Large intestine (tissue), 3 donors: Measurements from ENCODE around the gene EEF2KMT. TPM values are rescaled to one million over a fixed set of nuclear protein-coding genes. Genes with fewer than 3 reads are reported as not detected.

ENCODE experiments used
- DNase-seq, 2 donors: peaks; one replicate each; pipeline versions ENCODE4 v3.0.0 to v3.0.0-alpha.2; 2013
- H3K27ac ChIP-seq: one replicate; pipeline ENCODE4 v1.5.1; 2013; ENCODE audit warnings: low read length
- H3K27me3 ChIP-seq: 2 replicates; pipeline ENCODE4 v1.6.1; 2013; ENCODE audit warnings: low read length; ENCODE audit not compliant: control insufficient read depth, insufficient read depth
- H3K36me3 ChIP-seq: 2 replicates; pipeline ENCODE4 v1.6.1; 2013; ENCODE audit warnings: low read length; ENCODE audit not compliant: control insufficient read depth, insufficient read depth
- H3K4me1 ChIP-seq: one replicate; pipeline ENCODE4 v1.6.1; 2013; ENCODE audit warnings: low read length; ENCODE audit not compliant: control insufficient read depth, insufficient read depth
- H3K4me3 ChIP-seq: one replicate; pipeline ENCODE4 v1.5.1; 2013; ENCODE audit warnings: low read length
- H3K9me3 ChIP-seq: one replicate; pipeline ENCODE4 v1.6.1; 2013; ENCODE audit warnings: mild to moderate bottlenecking, low read depth, low read length, moderate library complexity; ENCODE audit not compliant: control insufficient read depth
- whole genome bisulfite sequencing: methylation state at CpG from one replicate; pipeline ENCODE4 v1.1.5; 2013; ENCODE audit warnings: low lambda C conversion rate; ENCODE audit not compliant: insufficient coverage; 5-methylcytosine and 5-hydroxymethylcytosine counted together
- polyA plus RNA-seq: library from polyadenylated mRNA; unstranded; fragments of 120-200 nt; gene quantifications from one replicate; pipeline ENCODE4 v1.2.1, GENCODE V29; 2013

EEF2KMT gene
- polyA plus RNA-seq, 1 donor: 9.4 TPM

GRCh38 chr16:5071341-5071680, 26.3 kb downstream of the EEF2KMT start:
- no peak for DNase-seq
- H3K9me3 ChIP-seq: no peaks in the 10 kb centered on the region
- peak overlapping the region; percentile 80 for H3K4me3 ChIP-seq
- H3K4me1 ChIP-seq: peaks cover 13% of the 10 kb centered on the region
- peak overlapping the region; percentile 75 for H3K27ac ChIP-seq
- WGBS: 78% methylated on average over 3 of the region's 7 CpGs
- H3K36me3 ChIP-seq: peaks cover 20% of the 10 kb centered on the region
- H3K27me3 ChIP-seq: no peaks in the 10 kb centered on the region

GRCh38 chr16:5070431-5071186, 27.0 kb downstream of the EEF2KMT start:
- Histone ChIP-seq H3K9me3 (no peaks in the 10 kb centered on the region), H3K4me1 (peaks cover 13% of the 10 kb centered on the region), H3K36me3 (peaks cover 13% of the 10 kb centered on the region), H3K27me3 (no peaks in the 10 kb centered on the region), H3K4me3 (no peak overlapping the region), H3K27ac (no peak overlapping the region)
- DNase-seq: no peak
- no CpG with 5 or more reads among the region's 15 CpGs for WGBS

- Histone ChIP-seq H3K27me3 (no peaks in the 10 kb centered on the region), H3K4me1 (peaks cover 14% of the 10 kb centered on the region), H3K4me3 (no peak overlapping the region), H3K27ac (no peak overlapping the region), H3K36me3 (peaks cover 6% of the 10 kb centered on the region), H3K9me3 (no peaks in the 10 kb centered on the region)
- WGBS: no CpG with 5 or more reads among the region's 9 CpGs
- DNase-seq: no peak
Measured at GRCh38 chr16:5069854-5070253, 27.7 kb downstream of the EEF2KMT start.

- no peak for DNase-seq
- H3K9me3 ChIP-seq: no peaks in the 10 kb centered on the region
- H3K27me3 ChIP-seq: no peaks in the 10 kb centered on the region
- H3K36me3 ChIP-seq: no peaks in the 10 kb centered on the region
- H3K4me1 ChIP-seq: peaks cover 18% of the 10 kb centered on the region
- H3K4me3 ChIP-seq: no peak overlapping the region
- H3K27ac ChIP-seq: no peak overlapping the region
- 75% methylated on average over 2 of the region's 9 CpGs for WGBS
Measured at GRCh38 chr16:5069048-5069447, 28.5 kb downstream of the EEF2KMT start.

DNA sequence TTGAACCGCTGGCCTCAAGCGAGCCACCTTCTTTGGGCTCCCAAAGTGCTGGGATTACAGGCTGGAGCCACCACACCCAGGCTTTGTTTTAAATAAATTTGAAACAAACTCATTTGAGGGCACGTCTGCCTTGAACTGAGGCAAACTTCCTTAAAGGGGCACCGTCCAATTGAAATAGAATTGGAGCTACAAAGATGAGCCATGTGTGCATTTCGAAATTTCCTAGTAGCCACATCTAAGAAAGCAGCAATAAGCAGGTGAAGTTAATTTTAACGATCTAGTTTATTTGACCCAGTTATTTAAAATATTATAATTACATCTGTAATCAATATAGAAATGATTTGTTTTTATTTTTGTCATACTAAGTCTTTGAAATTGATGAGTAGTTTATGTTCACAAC, 31.1 kb downstream of the EEF2KMT start:
- no peaks in the 10 kb centered on the region for H3K36me3 ChIP-seq
- no CpG with 5 or more reads among the region's 6 CpGs for WGBS
- DNase-seq: no peak
- H3K27me3 ChIP-seq: no peaks in the 10 kb centered on the region
- no peak overlapping the region for H3K4me3 ChIP-seq
- no peak overlapping the region for H3K27ac ChIP-seq
- no peaks in the 10 kb centered on the region for H3K9me3 ChIP-seq
- peaks cover 9% of the 10 kb centered on the region for H3K4me1 ChIP-seq

DNA sequence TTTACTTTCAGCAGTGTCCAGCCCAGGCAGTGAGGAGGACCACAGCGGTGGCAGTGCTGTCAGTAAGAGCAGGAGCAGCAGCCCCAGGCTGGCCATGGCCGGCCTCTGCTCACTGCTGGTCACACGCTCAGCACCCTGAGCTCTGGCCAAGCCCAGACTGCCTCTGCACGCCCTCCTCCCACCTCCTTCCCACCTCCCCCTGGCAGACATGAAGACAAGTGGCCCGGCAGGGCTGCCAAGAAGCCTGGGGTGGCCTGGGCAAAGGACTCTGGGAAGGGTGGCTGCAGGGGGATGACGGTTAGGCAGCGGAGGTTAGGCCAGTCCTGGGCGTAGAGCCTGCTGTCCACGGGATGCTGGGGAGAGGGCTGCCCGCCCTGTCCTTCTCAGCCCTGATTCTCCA, 31.8 kb downstream of the EEF2KMT start, which contains the start of gene C16orf89:
C16orf89 (minus strand) TSS at position 144 of the 400 bp plus-strand sequence; CDS start at position 96, 48 bp downstream.
- no peaks in the 10 kb centered on the region for H3K9me3 ChIP-seq
- WGBS: no CpG with 5 or more reads among the region's 10 CpGs
- no peak within 1 kb of the TSS for H3K27ac ChIP-seq
- H3K27me3 ChIP-seq: no peaks in the 10 kb centered on the region
- H3K4me3 ChIP-seq: no peak within 1 kb of the TSS
- H3K36me3 ChIP-seq: no peaks in the 10 kb centered on the region
- no peak for DNase-seq
- H3K4me1 ChIP-seq: peaks cover 5% of the 10 kb centered on the region

- DNase-seq: no peak
- Histone ChIP-seq H3K36me3 (no peaks in the 10 kb centered on the region), H3K4me1 (peaks cover 5% of the 10 kb centered on the region), H3K27ac (no peak overlapping the region), H3K9me3 (no peaks in the 10 kb centered on the region), H3K27me3 (no peaks in the 10 kb centered on the region), H3K4me3 (no peak overlapping the region)
- no CpG with 5 or more reads among the region's 8 CpGs for WGBS
Measured at GRCh38 chr16:5065326-5065725, 32.3 kb downstream of the EEF2KMT start.

- WGBS: no CpG with 5 or more reads among the region's 7 CpGs
- H3K9me3 ChIP-seq: no peaks in the 10 kb centered on the region
- H3K4me3 ChIP-seq: no peak overlapping the region
- no peak overlapping the region for H3K27ac ChIP-seq
- peaks cover 5% of the 10 kb centered on the region for H3K4me1 ChIP-seq
- H3K36me3 ChIP-seq: no peaks in the 10 kb centered on the region
- no peaks in the 10 kb centered on the region for H3K27me3 ChIP-seq
- peak in 1 of 2 donors; percentile 59 for DNase-seq
Measured at GRCh38 chr16:5064915-5065314, 32.7 kb downstream of the EEF2KMT start.

GRCh38 chr16:5062790-5063765, 34.5 kb downstream of the EEF2KMT start:
- Histone ChIP-seq H3K27me3 (no peaks in the 10 kb centered on the region), H3K9me3 (no peaks in the 10 kb centered on the region), H3K27ac (no peak overlapping the region), H3K4me3 (no peak overlapping the region), H3K4me1 (peaks cover 5% of the 10 kb centered on the region), H3K36me3 (no peaks in the 10 kb centered on the region)
- WGBS: no CpG with 5 or more reads among the region's 19 CpGs
- DNase-seq: no peak

- H3K27me3 ChIP-seq: no peaks in the 10 kb centered on the region
- WGBS: no CpG with 5 or more reads among the region's 11 CpGs
- no peak for DNase-seq
Measured at GRCh38 chr16:5062051-5062450, 35.5 kb downstream of the EEF2KMT start.

More at GRCh38 chr16:5062051-5062450, 35.5 kb downstream of the EEF2KMT start:
- Histone ChIP-seq H3K4me3 (no peak overlapping the region), H3K27ac (no peak overlapping the region), H3K9me3 (no peaks in the 10 kb centered on the region), H3K36me3 (no peaks in the 10 kb centered on the region), H3K4me1 (peaks cover 5% of the 10 kb centered on the region)
